ENCODE measurements around the gene MED29.
A peak's percentile ranks its signal among the peaks of the same experiment; 100 is the strongest.

MED29 gene

DNA sequence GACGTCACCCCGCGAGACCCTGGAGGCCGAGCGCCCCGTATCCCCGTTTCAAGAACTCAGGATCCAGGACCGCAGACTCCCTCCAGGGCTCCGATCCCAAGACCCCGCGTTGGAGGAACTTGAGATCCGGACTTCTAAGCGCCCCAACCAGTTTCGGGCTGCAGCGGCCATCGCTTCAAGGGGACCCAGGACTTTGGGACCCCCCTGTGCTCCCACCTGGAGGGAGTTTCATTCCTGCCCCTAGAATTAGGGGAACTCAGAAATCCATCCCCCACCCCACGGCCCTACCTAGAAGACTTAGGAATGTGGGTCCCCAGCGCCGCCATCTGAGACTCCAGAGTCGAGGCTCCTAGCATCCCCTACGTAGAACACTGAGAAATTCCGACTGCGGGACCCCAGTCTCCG lies 21.7 kb downstream of the MED29 start:
- Histone ChIP-seq H2AFZ (ENCODE audit: low read depth) (peak overlapping the region; percentile 77), H3K27me3 (ENCODE audit: insufficient read depth, low read depth) (no peaks in the 10 kb centered on the region), H3K27ac (no peak overlapping the region), H3K79me2 (ENCODE audit: insufficient read depth, low read depth) (peaks cover 14% of the 10 kb centered on the region), H3K4me2 (peak overlapping the region; percentile 79), H3K36me3 (ENCODE audit: insufficient read depth) (no peaks in the 10 kb centered on the region), H4K20me1 (ENCODE audit: insufficient read depth) (no peaks in the 10 kb centered on the region), H3K4me3 (IDR thresholded peaks at IDR 0.05; ENCODE audit: insufficient read depth, low read depth, low read length) (no peak overlapping the region), H3K9ac (peak overlapping the region; percentile 63), H3K4me1 (ENCODE audit: low read depth, poor library complexity, severe bottlenecking) (peaks cover 25% of the 10 kb centered on the region)
- TF ChIP-seq, protein P1, sequence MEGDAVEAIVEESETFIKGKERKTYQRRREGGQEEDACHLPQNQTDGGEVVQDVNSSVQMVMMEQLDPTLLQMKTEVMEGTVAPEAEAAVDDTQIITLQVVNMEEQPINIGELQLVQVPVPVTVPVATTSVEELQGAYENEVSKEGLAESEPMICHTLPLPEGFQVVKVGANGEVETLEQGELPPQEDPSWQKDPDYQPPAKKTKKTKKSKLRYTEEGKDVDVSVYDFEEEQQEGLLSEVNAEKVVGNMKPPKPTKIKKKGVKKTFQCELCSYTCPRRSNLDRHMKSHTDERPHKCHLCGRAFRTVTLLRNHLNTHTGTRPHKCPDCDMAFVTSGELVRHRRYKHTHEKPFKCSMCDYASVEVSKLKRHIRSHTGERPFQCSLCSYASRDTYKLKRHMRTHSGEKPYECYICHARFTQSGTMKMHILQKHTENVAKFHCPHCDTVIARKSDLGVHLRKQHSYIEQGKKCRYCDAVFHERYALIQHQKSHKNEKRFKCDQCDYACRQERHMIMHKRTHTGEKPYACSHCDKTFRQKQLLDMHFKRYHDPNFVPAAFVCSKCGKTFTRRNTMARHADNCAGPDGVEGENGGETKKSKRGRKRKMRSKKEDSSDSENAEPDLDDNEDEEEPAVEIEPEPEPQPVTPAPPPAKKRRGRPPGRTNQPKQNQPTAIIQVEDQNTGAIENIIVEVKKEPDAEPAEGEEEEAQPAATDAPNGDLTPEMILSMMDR (conservative IDR thresholded peaks at IDR 0.05; ENCODE audit: low read depth, low read length) = peak; percentile 86

DNA sequence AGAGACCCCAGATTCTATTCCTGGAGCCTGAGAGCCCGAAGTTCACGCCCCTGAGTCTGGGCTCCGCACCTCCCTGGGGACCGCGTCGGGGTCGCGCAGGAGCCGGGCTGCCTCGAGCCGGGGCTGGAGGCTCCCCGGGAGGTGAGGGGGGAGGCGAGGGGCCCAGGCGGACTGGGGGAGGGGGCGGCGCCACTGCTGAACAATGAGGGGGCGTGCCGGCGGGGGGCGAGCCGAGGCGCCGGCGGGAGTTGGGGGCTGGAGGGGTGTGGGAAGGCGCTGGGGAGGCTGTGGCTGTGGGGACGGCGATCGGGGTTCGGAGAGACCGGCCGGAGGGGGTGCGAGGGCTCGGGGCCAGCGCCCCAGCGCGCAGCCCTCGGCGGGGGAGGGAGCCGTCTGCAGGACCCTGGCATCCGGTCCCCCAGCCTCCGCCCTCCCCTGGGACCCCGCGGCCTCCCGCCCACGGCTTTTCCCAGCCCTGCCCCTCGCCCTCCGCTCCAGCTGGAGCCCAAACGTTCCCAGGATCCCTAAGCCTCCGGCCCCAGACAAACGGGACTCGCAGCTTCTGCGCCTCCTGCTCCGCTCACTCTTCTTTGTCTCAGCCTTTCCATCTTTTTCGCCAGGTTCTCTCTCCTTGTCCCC lies 22.2 kb downstream of the MED29 start:
- Histone ChIP-seq H3K79me2 (ENCODE audit: insufficient read depth, low read depth) (peaks cover 9% of the 10 kb centered on the region), H2AFZ (ENCODE audit: low read depth) (peak overlapping the region; percentile 77; the same call in 1 of the 2 replicates), H3K4me3 (IDR thresholded peaks at IDR 0.05; ENCODE audit: insufficient read depth, low read depth, low read length) (no peak overlapping the region), H3K27me3 (ENCODE audit: insufficient read depth, low read depth) (no peaks in the 10 kb centered on the region), H4K20me1 (ENCODE audit: insufficient read depth) (no peaks in the 10 kb centered on the region), H3K36me3 (ENCODE audit: insufficient read depth) (no peaks in the 10 kb centered on the region), H3K4me2 (peak overlapping the region; percentile 79), H3K27ac (no peak overlapping the region), H3K4me1 (ENCODE audit: low read depth, poor library complexity, severe bottlenecking) (peaks cover 25% of the 10 kb centered on the region), H3K9ac (peak overlapping the region; percentile 63; the same call in 1 of the 2 replicates)
- TF ChIP-seq, protein P1 (conservative IDR thresholded peaks at IDR 0.05; ENCODE audit: low read depth, low read length) = no peak

DNA sequence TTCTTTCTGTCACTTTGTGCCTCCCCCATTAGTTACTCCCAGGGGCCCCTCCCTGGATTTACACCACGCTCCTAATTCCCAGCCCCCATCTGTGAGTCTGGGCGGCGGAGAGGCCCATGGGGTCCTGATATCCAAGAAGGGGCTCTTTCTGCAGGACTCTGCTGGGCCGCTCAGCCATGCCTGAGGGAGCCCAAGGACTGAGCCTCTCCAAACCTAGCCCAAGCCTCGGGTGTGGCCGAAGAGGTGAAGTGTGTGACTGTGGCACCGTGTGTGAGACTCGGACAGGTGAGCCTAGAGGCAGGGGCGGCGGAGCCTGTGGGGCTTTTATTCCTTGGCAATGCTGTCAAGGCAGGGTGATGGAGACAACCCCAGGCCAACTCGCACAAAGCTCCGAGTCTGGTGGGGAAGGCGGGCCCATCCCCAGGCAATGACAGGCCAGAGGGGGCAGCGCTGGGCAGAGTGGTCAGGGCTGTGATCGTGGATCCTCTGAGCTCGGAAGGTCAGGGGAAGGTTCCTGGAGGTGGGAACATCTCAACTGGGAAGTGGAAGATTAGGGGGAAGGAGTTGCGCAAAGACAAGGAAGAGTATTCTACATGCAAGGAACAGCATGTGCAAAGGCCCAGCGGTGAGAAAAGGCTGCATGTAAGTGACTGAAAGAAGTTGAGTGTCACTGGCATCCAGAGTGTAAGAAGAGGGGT lies 22.9 kb downstream of the MED29 start:
- Histone ChIP-seq H3K27me3 (ENCODE audit: insufficient read depth, low read depth) (no peaks in the 10 kb centered on the region), H3K36me3 (ENCODE audit: insufficient read depth) (no peaks in the 10 kb centered on the region), H3K4me3 (IDR thresholded peaks at IDR 0.05; ENCODE audit: insufficient read depth, low read depth, low read length) (no peak overlapping the region), H2AFZ (ENCODE audit: low read depth) (no peak overlapping the region), H3K79me2 (ENCODE audit: insufficient read depth, low read depth) (0 out of 2 replicates have a peak, but pooled peaks cover 3% of the 10 kb centered on the region), H4K20me1 (ENCODE audit: insufficient read depth) (no peaks in the 10 kb centered on the region), H3K9ac (no peak overlapping the region), H3K4me1 (ENCODE audit: low read depth, poor library complexity, severe bottlenecking) (peaks cover 20% of the 10 kb centered on the region), H3K4me2 (no peak overlapping the region), H3K27ac (no peak overlapping the region)
- TF ChIP-seq, protein P1 (conservative IDR thresholded peaks at IDR 0.05; ENCODE audit: low read depth, low read length) = no peak

DNA sequence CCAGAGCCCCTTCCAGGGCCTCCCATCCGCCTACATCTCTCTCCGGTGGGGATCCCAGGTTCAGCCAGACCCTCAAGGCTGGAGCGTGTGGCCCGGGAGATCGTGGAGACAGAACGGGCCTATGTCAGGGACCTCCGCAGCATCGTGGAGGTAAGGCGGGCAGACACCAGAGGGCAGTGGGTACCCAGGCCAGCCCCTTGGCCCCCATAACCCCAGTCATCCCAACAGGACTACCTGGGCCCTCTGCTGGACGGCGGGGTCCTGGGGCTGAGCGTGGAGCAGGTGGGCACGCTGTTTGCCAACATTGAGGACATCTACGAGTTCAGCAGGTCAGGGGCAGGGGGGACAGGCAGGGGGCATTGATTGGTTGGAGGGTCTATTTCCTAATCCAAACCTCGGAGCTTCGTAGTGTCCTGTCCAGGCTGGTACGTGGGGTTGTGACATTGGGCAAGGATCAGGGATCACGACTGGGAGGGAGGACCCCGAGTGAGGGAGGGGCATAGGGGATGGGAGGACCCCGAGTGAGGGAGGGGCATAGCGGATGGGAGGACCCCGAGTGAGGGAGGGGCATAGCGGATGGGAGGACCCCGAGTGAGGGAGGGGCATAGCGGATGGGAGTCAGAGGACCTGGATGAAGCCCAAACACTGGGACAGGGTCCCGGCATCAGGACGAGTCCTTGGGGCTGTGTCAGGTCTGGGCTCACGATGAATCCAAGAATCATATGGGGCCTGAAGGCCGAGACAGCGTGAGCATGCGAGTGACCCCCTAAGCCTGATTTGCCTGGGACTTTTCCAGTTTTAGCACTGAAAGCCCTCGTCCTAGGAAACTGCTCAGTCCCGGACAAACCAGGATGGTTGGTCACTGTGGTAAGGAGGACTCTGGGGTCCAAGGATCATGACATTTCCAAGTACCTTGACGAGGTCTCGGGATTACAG lies 24.2 kb downstream of the MED29 start:
- Histone ChIP-seq H3K36me3 (ENCODE audit: insufficient read depth) (no peaks in the 10 kb centered on the region), H3K4me3 (IDR thresholded peaks at IDR 0.05; ENCODE audit: insufficient read depth, low read depth, low read length) (no peak overlapping the region), H2AFZ (ENCODE audit: low read depth) (no peak overlapping the region), H3K4me1 (ENCODE audit: low read depth, poor library complexity, severe bottlenecking) (peaks cover 14% of the 10 kb centered on the region), H3K27me3 (ENCODE audit: insufficient read depth, low read depth) (no peaks in the 10 kb centered on the region), H3K4me2 (no peak overlapping the region), H3K27ac (no peak overlapping the region), H3K9ac (no peak overlapping the region), H4K20me1 (ENCODE audit: insufficient read depth) (no peaks in the 10 kb centered on the region), H3K79me2 (ENCODE audit: insufficient read depth, low read depth) (no peaks in the 10 kb centered on the region)
- TF ChIP-seq, protein P1 (conservative IDR thresholded peaks at IDR 0.05; ENCODE audit: low read depth, low read length) = no peak
